ENCODE results near the gene RAP2A. TPM values are rescaled to one million over a fixed set of nuclear protein-coding genes. Genes with fewer than 3 reads are reported as not detected.

RAP2A gene
- total RNA-seq, 1 donor from 2014 or later: 38.3 TPM

- DNase-seq (ENCODE audit: low spot score): no peak
Observed at GRCh38 chr13:97492684-97493371, 58.9 kb downstream of the RAP2A start.

DNA sequence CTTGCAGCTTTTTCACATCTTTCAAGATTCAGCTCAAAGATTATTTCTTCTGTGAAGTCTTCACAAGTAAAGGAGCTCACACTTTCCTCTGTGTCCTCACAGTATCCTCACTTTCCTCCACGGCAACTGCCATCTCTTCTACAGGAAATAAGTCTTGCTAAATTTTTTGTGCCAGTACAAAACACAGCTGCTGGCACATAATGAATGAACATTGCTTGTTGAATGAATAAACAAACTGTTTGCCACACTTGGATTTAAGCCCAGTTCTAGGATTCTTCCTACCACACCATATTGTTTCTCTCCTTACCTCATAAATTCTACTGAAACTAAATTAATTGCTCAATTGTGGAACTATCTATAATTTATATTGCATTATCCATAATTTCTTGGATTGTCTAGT lies 59.5 kb downstream of the RAP2A start:
- DNase-seq (ENCODE audit: low spot score): no peak

DNA sequence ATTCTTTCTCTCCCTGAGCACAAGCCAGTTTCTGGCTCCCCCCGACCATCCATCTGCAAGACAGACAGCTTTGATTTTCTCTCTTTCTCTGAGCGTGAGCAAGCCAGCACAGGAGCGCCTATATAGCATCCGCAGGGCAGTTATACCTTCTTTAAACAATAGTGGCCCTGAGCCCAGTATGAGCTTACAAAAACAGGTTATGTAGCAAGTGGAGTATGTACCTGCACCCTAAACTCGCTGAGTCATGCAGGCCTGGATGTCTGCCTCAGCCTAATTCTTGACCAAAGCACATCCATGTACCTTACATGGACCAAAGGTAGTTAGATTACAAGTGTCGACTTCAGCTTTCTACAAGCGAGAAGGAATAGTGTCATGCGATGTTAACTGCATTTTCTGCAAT lies 61.7 kb downstream of the RAP2A start:
- DNase-seq (ENCODE audit: low spot score): no peak

DNA sequence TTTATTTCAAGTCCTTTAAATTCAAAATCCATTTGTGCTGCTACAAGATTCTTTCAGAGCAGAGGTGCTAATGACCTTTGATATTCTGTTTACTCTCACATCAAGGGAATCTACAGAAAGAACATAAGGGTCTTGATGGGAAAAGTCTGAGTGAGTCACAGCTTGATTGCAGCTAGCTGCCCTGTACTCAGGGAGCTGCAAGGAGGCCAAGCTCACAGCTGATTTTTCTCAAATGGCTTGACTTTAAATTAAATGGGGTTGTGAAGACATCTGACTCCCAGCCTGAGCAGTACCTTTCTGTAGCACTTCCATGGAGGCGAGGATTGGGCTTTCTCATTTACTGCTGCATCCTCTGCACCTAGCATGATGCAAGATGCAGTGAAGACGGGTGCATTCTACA lies 62.5 kb downstream of the RAP2A start:
- DNase-seq (ENCODE audit: low spot score): no peak

DNA sequence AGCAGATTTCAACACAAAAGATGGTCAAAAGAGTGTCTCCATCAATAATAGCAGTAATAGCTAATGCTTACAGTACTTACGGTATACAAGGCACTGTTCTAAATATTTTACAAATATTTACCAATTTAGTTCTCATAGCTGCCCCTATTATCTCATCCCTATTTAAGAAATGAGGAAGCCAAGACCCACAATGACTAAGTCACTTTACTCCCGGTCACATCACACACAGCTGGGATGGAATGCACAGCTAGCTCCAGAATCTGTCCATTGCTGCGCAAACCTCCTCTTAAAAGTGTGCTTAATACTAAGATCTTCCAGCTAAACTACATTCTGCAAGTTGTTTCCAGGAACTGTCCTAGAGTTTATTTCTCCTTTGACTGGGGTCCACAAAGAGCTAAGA lies 63.4 kb downstream of the RAP2A start:
- no peak for DNase-seq (ENCODE audit: low spot score)

- DNase-seq (ENCODE audit: low spot score): no peak
Observed at GRCh38 chr13:97498419-97498818, 64.5 kb downstream of the RAP2A start.

DNA sequence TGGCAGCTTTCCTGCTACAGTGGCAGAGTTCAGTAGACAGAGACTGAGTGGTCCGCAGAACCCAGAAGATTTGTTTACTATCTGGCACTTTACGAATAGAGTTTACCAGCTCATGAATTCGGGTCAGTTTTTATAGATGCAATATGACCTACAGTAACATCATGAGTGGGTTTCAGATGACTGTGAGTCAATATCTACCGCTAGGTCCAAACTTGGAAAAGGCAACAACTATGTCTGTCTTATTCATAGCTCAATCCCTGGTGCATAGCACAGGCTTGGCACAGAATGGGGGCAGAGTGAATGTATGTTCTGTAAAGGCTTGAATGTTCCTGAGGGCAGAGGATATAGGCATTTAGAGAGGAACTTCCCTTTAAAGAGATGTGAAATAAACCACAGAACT lies 65.2 kb downstream of the RAP2A start:
- no peak for DNase-seq (ENCODE audit: low spot score)

DNA sequence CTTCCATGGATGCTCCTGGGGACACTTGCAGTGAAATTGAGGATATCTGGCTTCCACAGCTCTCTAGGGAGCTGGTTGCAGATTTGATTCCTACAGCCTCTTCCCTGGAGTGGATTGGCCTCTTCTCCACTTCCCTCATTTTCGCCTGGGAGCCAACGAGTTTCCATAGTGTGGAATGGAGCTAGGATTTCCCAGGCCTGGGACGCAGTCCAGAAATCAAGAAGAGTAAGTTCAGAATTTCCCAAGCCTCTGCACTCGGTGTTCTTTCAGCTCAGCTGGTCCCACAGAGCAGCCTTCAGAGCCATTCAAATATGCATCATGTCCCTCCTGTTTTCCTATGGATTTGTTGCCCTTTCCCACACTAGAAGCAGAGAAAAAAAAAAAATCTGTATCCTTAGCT lies 68.2 kb downstream of the RAP2A start:
- DNase-seq (ENCODE audit: low spot score): no peak

GRCh38 chr13:97502706-97503105 lies 68.7 kb downstream of the RAP2A start:
- no peak for DNase-seq (ENCODE audit: low spot score)

GRCh38 chr13:97505017-97505416 lies 71.0 kb downstream of the RAP2A start:
- DNase-seq (ENCODE audit: low spot score): no peak

- DNase-seq (ENCODE audit: low spot score): no peak
Observed at GRCh38 chr13:97506511-97506910, 72.5 kb downstream of the RAP2A start.

DNA sequence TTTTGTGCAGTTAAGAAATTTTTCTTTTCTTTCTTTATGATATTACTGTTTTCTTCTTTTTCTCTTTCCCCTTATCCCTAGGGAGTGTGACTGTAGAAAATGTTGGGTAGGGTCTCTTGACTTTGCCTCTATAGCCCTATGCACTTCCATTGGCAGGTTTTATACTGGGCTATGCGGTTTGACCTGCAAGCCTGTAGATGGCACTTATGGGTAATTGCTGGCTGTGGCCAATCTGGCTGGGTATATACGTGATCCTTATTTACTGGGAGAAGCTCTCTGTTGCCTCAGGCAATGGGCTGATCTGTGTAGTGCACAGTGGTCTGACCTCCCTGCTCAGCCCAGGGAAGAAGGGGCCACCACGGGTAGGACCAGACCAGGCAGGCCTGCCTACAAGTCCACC lies 78.8 kb downstream of the RAP2A start:
- DNase-seq (ENCODE audit: low spot score): no peak

DNA sequence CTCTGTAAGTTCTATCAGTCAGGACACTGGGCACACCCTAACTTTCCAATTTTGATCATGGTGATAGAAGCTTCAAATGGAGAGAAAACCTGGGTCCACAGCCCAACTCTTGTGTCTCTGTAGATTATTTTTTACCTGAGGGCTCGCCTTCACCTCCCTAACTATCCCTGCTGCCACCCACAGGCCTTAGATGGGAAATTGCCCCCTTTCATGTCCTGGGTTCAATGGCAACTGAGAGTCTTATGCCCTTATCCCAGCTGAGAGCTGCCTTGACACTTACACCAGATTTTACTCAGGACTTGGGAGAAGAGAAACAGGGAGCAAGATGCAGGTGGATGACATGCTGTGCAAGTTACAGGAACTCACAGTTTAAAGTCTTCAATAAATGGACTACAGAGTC lies 81.7 kb downstream of the RAP2A start:
- no peak for DNase-seq (ENCODE audit: low spot score)

DNA sequence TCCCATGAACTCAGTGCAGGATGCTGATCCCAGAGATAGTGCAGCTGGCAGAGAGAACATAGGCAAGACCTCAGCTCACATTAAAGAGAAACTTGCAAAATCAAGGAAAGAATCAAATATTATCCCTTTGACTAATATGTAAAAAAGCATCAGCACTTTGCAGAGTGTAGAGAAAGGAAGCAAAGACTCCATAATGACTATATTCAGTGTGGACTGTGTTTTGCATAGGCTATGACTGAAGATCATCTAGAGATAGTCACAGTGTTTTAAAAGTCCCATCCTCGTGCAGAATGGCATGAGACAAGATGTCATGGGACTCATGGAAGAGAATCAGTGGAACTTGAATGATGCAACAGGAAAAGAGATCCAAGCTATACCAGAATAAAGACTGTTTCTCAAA lies 84.0 kb downstream of the RAP2A start:
- no peak for DNase-seq (ENCODE audit: low spot score)

Other genes with a start within 250 kb of the RAP2A start
- gene MBNL2, start 211.8 kb upstream of the RAP2A start, total RNA-seq: 80.0 TPM